A172 (cell line): ENCODE measurements around the gene TBRG4. TPM values are rescaled to one million over a fixed set of nuclear protein-coding genes. Genes with fewer than 3 reads are reported as not detected.

Experiments
- DNase-seq: peaks from one replicate; pipeline ENCODE4 v3.0.0-alpha.2; 2015; ENCODE audit warnings: low spot score
- total RNA-seq: library from RNA; depleted of rRNA; stranded (reverse); fragments of >200 nt; shearing (Covaris generic); gene quantifications from 2 replicates; pipeline ENCODE4 v1.2.3, GENCODE V29; 2014

The TBRG4 gene
- total RNA-seq, 1 experiment from 2014 or later = 124 TPM

- DNase-seq = peak; percentile 22
These were observed 32.1 kb upstream of the TBRG4 start for GRCh38 chr7:45143616-45144015.

GRCh38 chr7:45140827-45141226 is 29.3 kb upstream of the TBRG4 start:
- no peak for DNase-seq

GRCh38 chr7:45138433-45139267 is 27.2 kb upstream of the TBRG4 start:
- no peak for DNase-seq

- DNase-seq = peak; percentile 81
These were observed 24.9 kb upstream of the TBRG4 start for GRCh38 chr7:45136106-45137060.

GRCh38 chr7:45133877-45134276 is 22.4 kb upstream of the TBRG4 start:
- DNase-seq = no peak

GRCh38 chr7:45133352-45133751 is 21.9 kb upstream of the TBRG4 start:
- DNase-seq = no peak

- DNase-seq = no peak
These were observed 21.3 kb upstream of the TBRG4 start for GRCh38 chr7:45132708-45133320.

- DNase-seq = no peak
These were observed 20.4 kb upstream of the TBRG4 start for GRCh38 chr7:45131891-45132290.

- no peak for DNase-seq
These were observed 19.4 kb upstream of the TBRG4 start for GRCh38 chr7:45130910-45131309.

- no peak for DNase-seq
These were observed 18.4 kb upstream of the TBRG4 start for GRCh38 chr7:45129906-45130305.

- no peak for DNase-seq
These were observed 17.8 kb upstream of the TBRG4 start for GRCh38 chr7:45129181-45129800.

GRCh38 chr7:45126920-45127319 is 15.4 kb upstream of the TBRG4 start:
- no peak for DNase-seq

GRCh38 chr7:45126201-45126600 is 14.7 kb upstream of the TBRG4 start:
- DNase-seq = no peak

GRCh38 chr7:45125193-45125904 is 13.9 kb upstream of the TBRG4 start:
- no peak for DNase-seq

- DNase-seq = no peak
These were observed 12.6 kb upstream of the TBRG4 start for GRCh38 chr7:45123913-45124710.

- DNase-seq = no peak
These were observed 11.7 kb upstream of the TBRG4 start for GRCh38 chr7:45122975-45123860.

GRCh38 chr7:45119550-45119949 is 8.1 kb upstream of the TBRG4 start:
- no peak for DNase-seq

- DNase-seq = no peak
These were observed 7.4 kb upstream of the TBRG4 start for GRCh38 chr7:45118889-45119331.

- DNase-seq = no peak
These were observed 6.8 kb upstream of the TBRG4 start for GRCh38 chr7:45118292-45118691.
